Heart left ventricle (tissue), 13 donors: ENCODE measurements around the gene PLB1.

Experiments
- CTCF ChIP-seq, 12 donors: fragments of 200-600 bp; sonication (generic) in 4 of 12; IDR thresholded peaks; one replicate each; pipeline versions ENCODE4 v1.5.0 to v1.8.0; 2018 to 2022; ENCODE audit warnings: antibody characterized with exemption in 12 of 12, mild to moderate bottlenecking in 5 of 12
- POLR2A ChIP-seq, 2 donors: fragments of 450-650 bp; IDR thresholded peaks; one replicate each; pipeline ENCODE4 v1.6.1; 2017; ENCODE audit warnings: antibody characterized with exemption in 2 of 2, mild to moderate bottlenecking in 2 of 2, moderate library complexity in 2 of 2
- donor health status: ischemic (EF 13 %, LVEDD 7.1; RV severe dilation, severe dysfunction).
- donor health status: DM: no; HTN: yes; CAD: no.
- donor health status: DM: no; HTN: no; CAD: no.
- donor health status: ischemic (EF 25% LVEDD 6.9; RV normal size, moderate dysfunction).
- donor health status: ischemic (EF 25% LVEDD 5.7; RV mildly dilated, moderate dysfunction).
- donor health status: ischemic (EF 35%, LVEDD 5.7; RV mildly dilated, moderate dysfunction).
- donor health status: nonischemic (EF 11% LVEDD 7.7; RV severe dilation, severe dysfunction).
- donor health status: DM: yes; HTN: yes; CAD: no.
- donor health status: PGD.
- donor health status: ischemic (EF 29% LVEDD 5.4; RV normal size, mild dysfunction).
- donor health status: nonischemic (EF 23%, LVEDD 6.1; RV moderate dilation, normal function).

- no peak for TF ChIP-seq CTCF (IDR thresholded peaks at IDR 0.05)
- no peak for TF ChIP-seq POLR2A (IDR thresholded peaks at IDR 0.05)
Observed at GRCh38 chr2:28576714-28577113, 80.9 kb downstream of the PLB1 start.
